ENCODE results near the gene IRGC.

The IRGC gene

GRCh38 chr19:43725468-43725867 is 9.6 kb downstream of the IRGC start:
- no peak for DNase-seq (ENCODE audit: low spot score)

- DNase-seq (ENCODE audit: low spot score) = no peak
Observed at GRCh38 chr19:43726736-43727592, 11.1 kb downstream of the IRGC start.

GRCh38 chr19:43727593-43727853 is 11.6 kb downstream of the IRGC start:
- no peak for DNase-seq (ENCODE audit: low spot score)

DNA sequence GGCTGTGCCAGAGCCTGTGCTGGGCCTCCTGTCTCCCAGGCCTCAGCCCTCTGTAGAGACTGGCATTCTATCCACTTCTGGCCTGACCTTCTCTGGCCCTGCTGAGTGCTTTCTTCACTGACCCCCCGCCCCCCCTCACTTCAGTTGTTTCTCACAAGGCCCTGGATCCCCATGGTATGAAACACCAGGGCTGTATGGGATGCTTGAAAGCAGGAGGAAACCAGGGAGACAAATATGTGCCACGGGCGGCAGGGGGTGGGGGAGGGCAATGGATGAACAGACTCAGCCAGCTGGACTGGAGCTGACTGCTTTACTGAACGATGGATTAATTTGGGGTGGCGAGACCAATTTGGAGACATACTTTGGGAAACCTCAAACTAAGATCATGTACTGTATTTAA is 14.0 kb downstream of the IRGC start:
- DNase-seq (ENCODE audit: low spot score) = no peak

GRCh38 chr19:43731346-43731745 is 15.5 kb downstream of the IRGC start:
- DNase-seq (ENCODE audit: low spot score) = no peak

GRCh38 chr19:43731846-43732245 is 16.0 kb downstream of the IRGC start:
- no peak for DNase-seq (ENCODE audit: low spot score)

DNA sequence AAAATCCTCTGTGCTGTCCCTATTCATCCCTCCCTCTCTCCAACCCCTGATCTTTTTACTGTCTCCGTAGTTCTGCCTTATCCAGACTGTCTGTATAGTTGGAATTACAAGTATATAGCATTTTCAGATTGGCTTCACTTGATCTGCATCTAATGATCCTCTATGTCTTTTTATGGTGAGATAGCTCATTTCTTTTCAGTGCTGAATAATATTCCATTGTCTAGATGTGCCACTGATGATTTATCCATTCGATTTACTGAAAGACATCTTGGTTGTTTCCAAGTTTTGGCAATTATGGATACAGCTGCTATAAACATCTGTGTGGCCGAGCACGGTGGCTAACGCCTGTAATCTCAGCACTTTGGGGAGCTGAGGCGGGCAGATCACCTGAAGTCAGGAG is 19.1 kb downstream of the IRGC start:
- no peak for DNase-seq (ENCODE audit: low spot score)

GRCh38 chr19:43735957-43736356 is 20.1 kb downstream of the IRGC start:
- DNase-seq (ENCODE audit: low spot score) = no peak

DNA sequence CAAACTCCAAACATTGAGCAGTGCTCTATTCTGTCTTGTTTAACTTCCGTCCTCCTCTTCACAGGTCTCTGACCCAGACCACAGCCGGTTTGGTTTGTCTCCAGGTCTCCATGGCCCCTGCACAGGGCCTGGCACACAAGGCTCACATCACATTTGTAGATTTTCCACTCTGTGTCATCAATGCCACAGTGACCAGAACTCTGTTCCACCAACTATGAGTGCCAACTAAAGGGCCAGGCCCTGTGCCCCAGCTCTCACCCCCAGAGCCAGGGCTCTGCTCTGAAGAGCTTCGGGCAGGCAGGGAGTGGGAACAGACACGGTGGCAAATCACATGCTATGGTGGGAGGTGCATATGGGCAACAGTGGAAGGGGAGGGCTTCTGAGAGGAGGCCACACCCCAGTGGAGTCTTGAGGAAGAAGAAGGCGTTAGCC is 22.9 kb downstream of the IRGC start:
- no peak for DNase-seq (ENCODE audit: low spot score)

DNA sequence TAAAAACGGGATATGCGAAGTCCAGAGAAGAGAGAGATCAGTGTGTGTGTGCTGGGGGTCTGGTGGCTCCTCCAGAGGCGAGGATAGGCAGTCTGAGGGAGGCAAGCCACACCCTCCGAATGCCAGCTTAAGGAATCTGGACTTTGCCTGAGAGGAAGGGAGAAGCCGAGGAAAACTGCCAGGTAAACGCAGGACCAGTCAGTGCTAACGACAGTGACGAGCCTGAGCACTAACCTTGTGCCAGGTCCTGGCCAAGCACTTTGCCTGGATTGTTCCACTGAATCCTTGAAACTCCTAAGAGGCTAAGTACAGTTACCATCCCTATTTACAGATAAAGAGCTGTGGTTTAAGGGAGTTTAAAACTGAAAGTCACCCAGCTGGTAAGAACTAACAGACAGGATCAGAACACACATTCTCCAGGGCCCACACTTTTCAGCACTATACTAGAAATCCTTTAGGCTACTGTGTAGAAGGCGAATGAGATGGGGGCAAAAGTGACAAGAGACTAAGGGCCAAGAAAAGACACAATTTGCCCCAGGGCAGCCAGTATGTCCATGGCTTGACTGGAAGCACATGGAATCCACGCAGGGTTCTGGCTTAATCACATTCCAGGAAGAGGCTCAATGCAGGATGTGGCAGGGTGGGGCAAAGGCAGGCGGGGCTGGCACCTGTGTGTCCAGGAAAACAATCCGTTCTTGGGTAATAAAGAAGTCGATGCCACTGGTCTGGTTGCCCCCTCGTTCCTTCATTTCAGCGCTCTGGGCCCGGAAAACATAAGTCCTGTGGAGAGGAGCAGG is 23.8 kb downstream of the IRGC start:
- no peak for DNase-seq (ENCODE audit: low spot score)

DNA sequence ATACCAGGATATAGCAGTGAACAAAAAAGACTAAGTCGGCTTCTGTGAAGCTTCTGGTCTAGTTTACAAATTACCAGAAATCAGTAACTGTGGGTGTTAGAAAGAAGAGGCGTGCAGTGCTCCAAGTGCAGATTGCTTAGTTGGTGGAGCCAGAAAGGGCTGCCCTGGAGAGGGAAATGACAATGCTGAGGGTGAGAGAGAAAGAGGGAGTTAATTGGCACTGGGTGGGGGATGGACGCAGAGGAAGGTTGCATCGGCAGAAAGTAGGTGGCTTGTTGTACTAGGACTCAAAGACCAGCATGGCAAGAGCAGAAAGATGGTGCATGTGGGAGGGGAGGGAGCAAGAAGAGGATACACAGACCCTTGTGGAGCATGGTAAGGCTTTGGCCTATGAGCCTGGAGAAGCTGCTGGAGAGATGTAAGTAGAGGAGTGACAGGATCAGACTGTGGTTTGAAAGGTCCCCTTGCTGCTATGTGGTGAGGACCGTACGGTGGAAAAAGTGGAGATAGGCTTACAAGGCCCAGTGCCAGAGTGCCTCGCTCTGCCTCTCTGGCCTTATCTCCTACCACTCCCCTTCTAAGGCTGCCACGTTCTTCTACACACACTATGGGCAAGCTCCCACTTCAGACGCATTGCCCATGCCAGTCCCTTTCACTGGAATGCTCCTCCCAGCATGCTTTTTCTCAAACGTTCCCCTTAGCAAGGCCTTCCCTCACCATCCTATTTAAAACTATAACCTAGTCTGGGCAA is 25.4 kb downstream of the IRGC start:
- no peak for DNase-seq (ENCODE audit: low spot score)

DNA sequence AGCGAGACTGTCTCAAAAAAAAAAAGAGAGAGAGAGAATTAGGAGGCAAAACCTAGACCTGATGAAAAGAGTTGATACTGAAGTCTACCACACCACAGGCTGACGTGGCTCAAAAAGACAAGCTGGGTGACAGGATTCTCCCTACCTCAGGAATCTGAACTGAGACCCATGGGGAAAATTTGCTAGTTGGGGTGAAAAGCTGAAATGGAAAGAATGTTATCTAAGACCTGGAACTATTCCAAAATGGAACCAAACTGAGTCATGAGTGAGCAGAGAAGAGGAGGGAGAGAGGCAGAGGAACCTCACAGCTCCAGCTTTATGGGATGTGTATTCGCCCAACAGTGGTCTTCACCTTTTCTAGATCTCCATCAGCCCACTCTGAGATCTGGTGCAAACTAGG is 27.2 kb downstream of the IRGC start:
- DNase-seq (ENCODE audit: low spot score) = no peak

DNA sequence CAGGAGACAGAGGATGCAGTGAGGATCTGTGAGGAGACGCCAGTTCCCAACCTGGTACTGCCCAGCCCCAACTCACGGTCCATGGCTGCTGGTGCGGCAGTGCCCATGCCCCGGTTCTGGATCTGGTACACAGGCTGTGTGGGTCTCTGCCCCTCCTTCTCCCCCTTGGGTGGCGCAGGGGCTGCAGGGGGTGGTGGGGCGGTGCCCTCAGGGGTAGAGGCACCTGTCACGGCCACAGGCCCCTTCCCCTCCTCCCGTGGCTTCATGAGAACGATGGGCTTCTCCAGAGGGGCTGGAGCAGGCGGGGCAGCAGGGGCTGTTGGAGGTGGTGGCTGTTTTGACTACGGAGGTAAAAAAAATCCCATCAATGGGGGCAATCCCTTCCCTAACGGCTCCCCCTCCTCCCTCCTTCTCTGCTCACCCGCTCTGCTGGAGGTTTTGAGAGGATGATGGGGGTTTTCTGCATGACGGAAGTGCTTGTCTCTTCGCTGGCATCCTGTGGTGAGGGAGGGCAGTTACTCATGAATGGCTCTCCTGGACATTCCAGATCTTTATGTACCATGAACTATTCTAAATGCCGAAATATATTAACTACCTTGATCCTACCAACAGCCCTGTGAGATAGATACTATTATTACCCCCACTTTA is 31.8 kb downstream of the IRGC start:
- no peak for DNase-seq (ENCODE audit: low spot score)

GRCh38 chr19:43748205-43748594 is 32.3 kb downstream of the IRGC start:
- no peak for DNase-seq (ENCODE audit: low spot score)

DNA sequence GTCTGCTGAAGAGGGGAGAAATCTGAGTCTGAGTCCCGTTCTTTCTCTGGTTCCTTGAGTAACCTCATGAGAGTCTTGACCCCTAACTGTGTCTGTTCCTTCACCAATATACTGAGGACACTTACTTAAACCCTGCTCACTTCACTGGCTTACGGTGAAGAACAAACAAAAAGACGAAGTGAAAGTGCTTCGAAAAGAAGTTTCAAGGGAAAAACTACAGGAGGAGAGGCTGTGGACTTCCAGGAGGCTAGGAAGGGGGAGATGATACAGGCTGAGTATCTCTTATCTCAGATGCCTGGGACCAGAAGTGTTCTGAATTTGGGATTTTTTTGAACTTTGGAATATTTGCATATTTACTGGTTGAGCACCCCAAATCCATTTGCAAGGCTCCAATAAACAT is 32.8 kb downstream of the IRGC start:
- DNase-seq (ENCODE audit: low spot score) = no peak

DNA sequence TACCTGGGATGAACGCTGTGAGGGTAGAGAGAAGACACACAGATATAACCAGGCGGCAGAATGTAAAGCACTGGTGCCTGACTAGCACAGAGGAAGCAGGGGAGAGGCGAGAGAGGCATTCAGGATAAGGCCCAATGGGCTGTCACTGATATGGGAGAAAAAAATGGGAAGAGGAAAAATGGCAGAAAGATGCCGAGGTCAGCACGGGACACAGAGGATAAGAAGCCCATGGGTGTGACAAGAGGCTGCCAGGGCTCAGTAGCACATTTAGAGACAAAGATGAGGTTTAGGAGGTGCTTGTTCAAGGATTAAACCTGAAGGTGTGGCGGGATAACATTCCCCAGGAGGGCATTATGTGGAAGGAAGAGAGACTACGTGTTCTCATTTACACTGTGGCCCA is 33.3 kb downstream of the IRGC start:
- DNase-seq (ENCODE audit: low spot score) = no peak

GRCh38 chr19:43749898-43750297 is 34.0 kb downstream of the IRGC start:
- no peak for DNase-seq (ENCODE audit: low spot score)

GRCh38 chr19:43751466-43752220 is 35.8 kb downstream of the IRGC start:
- no peak for DNase-seq (ENCODE audit: low spot score)

GRCh38 chr19:43752287-43752875 is 36.5 kb downstream of the IRGC start:
- DNase-seq (ENCODE audit: low spot score) = no peak

- no peak for DNase-seq (ENCODE audit: low spot score)
Observed at GRCh38 chr19:43754253-43754502, 38.3 kb downstream of the IRGC start.

GRCh38 chr19:43754503-43755255 is 38.8 kb downstream of the IRGC start, which contains the start of gene SMG9:
SMG9 (minus strand) TSS chr19:43754962; CDS start chr19:43750741, 4,221 bp downstream.
- peak; percentile 99 for DNase-seq (ENCODE audit: low spot score)
